ENCODE data around the gene COX5A. TPM values are rescaled to one million over a fixed set of nuclear protein-coding genes. Genes with fewer than 3 reads are reported as not detected.
A peak's percentile ranks its signal among the peaks of the same experiment; 100 is the strongest.

Gene COX5A
- total RNA-seq, 2 experiments from 2014 or later, result 168 to 391 TPM

DNA sequence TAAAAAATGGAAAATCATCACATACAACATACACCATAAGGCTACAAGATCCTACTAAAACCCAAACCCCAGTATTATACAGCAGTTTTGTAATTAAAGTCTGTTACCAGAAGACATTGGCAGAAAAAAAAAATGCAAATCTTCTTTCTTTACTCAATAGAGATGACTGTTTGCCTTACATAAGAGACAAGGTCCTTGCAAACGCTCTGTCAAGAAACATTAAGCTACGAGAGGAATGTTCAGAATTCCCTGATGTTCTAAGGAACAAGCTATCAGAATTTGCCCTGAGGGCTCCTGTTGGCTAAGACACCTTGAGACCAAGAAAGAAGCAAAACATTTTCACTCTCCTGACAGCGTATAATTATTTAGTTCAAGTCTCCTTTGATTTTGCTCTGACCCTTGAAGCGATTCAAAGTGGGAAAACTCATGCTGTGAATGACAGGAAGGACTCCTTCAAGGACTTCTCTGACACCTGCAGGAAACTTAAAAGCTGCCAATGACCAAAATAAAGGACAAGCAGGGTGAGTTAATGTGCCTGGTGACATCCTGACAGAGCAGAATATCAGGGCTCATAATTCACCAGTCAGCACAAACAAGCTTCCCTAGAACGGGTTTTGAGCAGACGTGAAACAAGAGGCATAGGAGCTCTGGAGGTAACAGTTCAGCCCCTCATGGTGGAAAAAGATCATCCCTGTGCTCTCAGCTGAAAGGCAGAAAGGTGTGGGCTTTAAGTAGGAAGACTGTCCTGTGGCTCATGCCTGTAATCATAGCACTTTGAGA lies 67.2 kb downstream of the COX5A start:
- peaks cover 16% of the 10 kb centered on the region for H3K9me3 ChIP-seq (ENCODE audit: low read length)
- TF ChIP-seq EZH2phosphoT487 (IDR thresholded peaks at IDR 0.05; ENCODE audit: borderline replicate concordance, low read depth, low read length), result no peak
- TF ChIP-seq CTCF (conservative IDR thresholded peaks at IDR 0.05; ENCODE audit: low read length), result no peak
- peaks cover 38% of the 10 kb centered on the region for H3K4me1 ChIP-seq (ENCODE audit: insufficient read depth, low read length, poor library complexity, severe bottlenecking)
- DNase-seq (ENCODE audit: low spot score), result no peak
- H3K79me2 ChIP-seq (ENCODE audit: insufficient read depth, low read depth, low read length), result peaks cover 61% of the 10 kb centered on the region
- ChIA-PET CTCF (ENCODE audit: unreplicated experiment) (interaction anchor here (0.8 to 1.1 kb wide), 3 partner anchors 12 to 26 kb away, joined by 3 to 4 read pairs (median 3); no protein-coding TSS in a partner anchor), POLR2A (interaction anchor here (1.0 to 2.5 kb wide), 7 partner anchors 12 to 83 kb away, joined by 3 to 21 read pairs (median 5); no protein-coding TSS in a partner anchor)
- peak overlapping the region; percentile 60 for H3K27ac ChIP-seq (ENCODE audit: low read depth, low read length, poor library complexity, severe bottlenecking)
- peak overlapping the region; percentile 67 for H3K4me2 ChIP-seq (ENCODE audit: low read length)
- H3K36me3 ChIP-seq (ENCODE audit: insufficient read depth, low read length), result peaks cover 34% of the 10 kb centered on the region
- TSS peak; percentile 44 for BruUV-seq (replicated peaks)
- peaks cover 5% of the 10 kb centered on the region for H4K20me1 ChIP-seq (ENCODE audit: insufficient read depth, low read length)
- no peaks in the 10 kb centered on the region for H3K9me2 ChIP-seq (ENCODE audit: insufficient read depth, low read length)
- intact Hi-C loops (cut with micrococcal nuclease; ENCODE audit: unreplicated experiment), result no loop called here
- no peak overlapping the region for H2AFZ ChIP-seq (ENCODE audit: low read length)
- H3K4me3 ChIP-seq (ENCODE audit: low read depth, low read length, poor library complexity, severe bottlenecking), result peak overlapping the region; percentile 38

Small RNA genes within 50 kb of the gene (small RNA-seq; reads per million reads assigned to genes)
- not detected for gene RF00019

Other genes with a start within 250 kb of the COX5A start
- 13.4 and 15.1 TPM in 2 replicates for gene EDC3, start 242.0 kb downstream of the COX5A start, total RNA-seq (2014; rRNA removed; shearing (Covaris generic))
- gene EDC3, start 242.0 kb downstream of the COX5A start, total RNA-seq (2022), result 43.5 and 51.4 TPM in 2 replicates
- not detected in 2 replicates for gene CYP1A1, start 212.5 kb downstream of the COX5A start, total RNA-seq (2014; rRNA removed; shearing (Covaris generic))
- gene CYP1A1, start 212.5 kb downstream of the COX5A start, total RNA-seq (2022), result 0.22 and 0.29 TPM in 2 replicates
- not detected in 2 replicates for gene CYP1A2, start 189.2 kb downstream of the COX5A start, total RNA-seq (2014; rRNA removed; shearing (Covaris generic))
- gene CYP1A2, start 189.2 kb downstream of the COX5A start, total RNA-seq (2022), result not detected in 2 replicates
- 106 and 112 TPM in 2 replicates for gene CSK, start 156.0 kb downstream of the COX5A start, total RNA-seq (2014; rRNA removed; shearing (Covaris generic))
- gene CSK, start 156.0 kb downstream of the COX5A start, total RNA-seq (2022), result 318 and 355 TPM in 2 replicates
- gene LMAN1L, start 125.2 kb downstream of the COX5A start, total RNA-seq (2014; rRNA removed; shearing (Covaris generic)), result 0.09 TPM in 1 of 2 replicates, not detected in the other
- 0.37 and 0.38 TPM in 2 replicates for gene LMAN1L, start 125.2 kb downstream of the COX5A start, total RNA-seq (2022)
- gene CPLX3, start 111.4 kb downstream of the COX5A start, total RNA-seq (2014; rRNA removed; shearing (Covaris generic)), result 0.35 and 0.57 TPM in 2 replicates
- gene CPLX3, start 111.4 kb downstream of the COX5A start, total RNA-seq (2022), result 1.5 and 2.1 TPM in 2 replicates
- gene ULK3, start 94.9 kb downstream of the COX5A start, total RNA-seq (2014; rRNA removed; shearing (Covaris generic)), result 22.2 and 31.7 TPM in 2 replicates
- gene ULK3, start 94.9 kb downstream of the COX5A start, total RNA-seq (2022), result 30.2 and 46.4 TPM in 2 replicates
- gene SCAMP2, start 64.7 kb downstream of the COX5A start, total RNA-seq (2014; rRNA removed; shearing (Covaris generic)), result 21.3 and 24.6 TPM in 2 replicates
- gene SCAMP2, start 64.7 kb downstream of the COX5A start, total RNA-seq (2022), result 50.7 and 55.2 TPM in 2 replicates
- 43.3 and 58.9 TPM in 2 replicates for gene MPI, start 48.0 kb downstream of the COX5A start, total RNA-seq (2014; rRNA removed; shearing (Covaris generic))
- gene MPI, start 48.0 kb downstream of the COX5A start, total RNA-seq (2022), result 51.3 and 67.2 TPM in 2 replicates
- 50.9 and 52.3 TPM in 2 replicates for gene FAM219B, start 31.2 kb downstream of the COX5A start, total RNA-seq (2014; rRNA removed; shearing (Covaris generic))
- 62.8 and 67.6 TPM in 2 replicates for gene FAM219B, start 31.2 kb downstream of the COX5A start, total RNA-seq (2022)
- gene RPP25, start 18.7 kb upstream of the COX5A start, total RNA-seq (2014; rRNA removed; shearing (Covaris generic)), result 2.6 and 3.0 TPM in 2 replicates
- 1.8 and 2.2 TPM in 2 replicates for gene RPP25, start 18.7 kb upstream of the COX5A start, total RNA-seq (2022)
- gene SCAMP5, start 57.5 kb upstream of the COX5A start, total RNA-seq (2014; rRNA removed; shearing (Covaris generic)), result 18.6 and 29.4 TPM in 2 replicates
- 43.7 and 51.6 TPM in 2 replicates for gene SCAMP5, start 57.5 kb upstream of the COX5A start, total RNA-seq (2022)
- 32.0 and 44.3 TPM in 2 replicates for gene PPCDC, start 85.5 kb upstream of the COX5A start, total RNA-seq (2014; rRNA removed; shearing (Covaris generic))
- gene PPCDC, start 85.5 kb upstream of the COX5A start, total RNA-seq (2022), result 40.3 and 48.3 TPM in 2 replicates